ENCODE data around the gene ASTL.

DNA sequence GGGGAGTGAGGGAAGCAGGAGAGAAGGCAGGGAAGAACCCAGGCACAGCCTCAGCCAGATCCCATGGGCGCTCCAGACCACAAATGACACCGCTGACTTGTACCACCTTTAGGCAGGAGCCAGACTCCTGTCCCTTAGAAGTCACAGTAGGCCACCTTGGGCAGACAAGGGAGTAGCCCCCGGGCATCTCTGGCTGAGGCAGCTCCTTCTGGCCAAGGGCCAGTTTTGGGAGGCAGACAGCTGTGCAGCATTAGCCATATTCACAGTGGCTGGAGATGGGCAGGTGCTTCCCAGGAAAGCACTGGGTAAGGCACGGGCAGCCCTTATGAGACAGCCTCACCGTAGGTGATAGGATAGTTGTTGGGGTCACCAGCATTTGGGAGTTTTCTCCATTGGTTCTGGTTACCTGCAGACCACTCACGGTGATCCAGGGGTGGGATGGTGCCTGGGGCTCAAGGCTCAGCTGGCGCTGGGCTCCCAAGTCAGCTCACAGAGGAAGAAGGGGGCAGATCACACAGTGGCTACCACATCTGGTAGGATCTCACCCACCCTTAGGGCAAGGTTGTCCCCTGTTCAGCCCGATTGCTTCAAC is 2.1 kb downstream of the ASTL start:
- TF ChIP-seq, protein P1, sequence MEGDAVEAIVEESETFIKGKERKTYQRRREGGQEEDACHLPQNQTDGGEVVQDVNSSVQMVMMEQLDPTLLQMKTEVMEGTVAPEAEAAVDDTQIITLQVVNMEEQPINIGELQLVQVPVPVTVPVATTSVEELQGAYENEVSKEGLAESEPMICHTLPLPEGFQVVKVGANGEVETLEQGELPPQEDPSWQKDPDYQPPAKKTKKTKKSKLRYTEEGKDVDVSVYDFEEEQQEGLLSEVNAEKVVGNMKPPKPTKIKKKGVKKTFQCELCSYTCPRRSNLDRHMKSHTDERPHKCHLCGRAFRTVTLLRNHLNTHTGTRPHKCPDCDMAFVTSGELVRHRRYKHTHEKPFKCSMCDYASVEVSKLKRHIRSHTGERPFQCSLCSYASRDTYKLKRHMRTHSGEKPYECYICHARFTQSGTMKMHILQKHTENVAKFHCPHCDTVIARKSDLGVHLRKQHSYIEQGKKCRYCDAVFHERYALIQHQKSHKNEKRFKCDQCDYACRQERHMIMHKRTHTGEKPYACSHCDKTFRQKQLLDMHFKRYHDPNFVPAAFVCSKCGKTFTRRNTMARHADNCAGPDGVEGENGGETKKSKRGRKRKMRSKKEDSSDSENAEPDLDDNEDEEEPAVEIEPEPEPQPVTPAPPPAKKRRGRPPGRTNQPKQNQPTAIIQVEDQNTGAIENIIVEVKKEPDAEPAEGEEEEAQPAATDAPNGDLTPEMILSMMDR (conservative IDR thresholded peaks at IDR 0.05) = no peak
- TF ChIP-seq ZFX (IDR thresholded peaks at IDR 0.05) = no peak
